Measurements from ENCODE around the gene GAR1.

The GAR1 gene

DNA sequence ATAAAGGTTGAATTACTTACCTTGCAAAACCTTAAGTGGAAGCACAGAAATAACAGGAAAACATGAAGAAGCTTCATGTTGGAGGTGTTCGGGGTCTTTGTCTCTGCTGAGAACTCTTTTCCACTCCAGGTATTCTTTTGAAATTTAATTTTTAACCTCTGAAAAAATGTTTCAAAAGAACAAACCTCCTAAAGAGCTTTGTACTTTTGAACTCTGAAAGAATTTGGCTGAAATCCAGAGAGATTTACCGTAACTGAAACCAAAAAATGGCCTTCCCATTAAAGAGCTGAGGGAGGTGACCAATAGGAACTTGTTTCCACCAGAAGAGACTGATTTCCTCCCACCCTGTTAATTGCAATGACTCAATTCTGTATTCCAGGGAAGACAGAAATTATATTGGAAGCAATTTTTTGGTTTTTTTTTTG is 13.7 kb upstream of the GAR1 start, which contains the start of gene CFI:
TSS of gene CFI (minus strand) at position 105 of the 425 bp plus-strand sequence. CDS start at position 77, 28 bp downstream.
- TF ChIP-seq, protein P1, sequence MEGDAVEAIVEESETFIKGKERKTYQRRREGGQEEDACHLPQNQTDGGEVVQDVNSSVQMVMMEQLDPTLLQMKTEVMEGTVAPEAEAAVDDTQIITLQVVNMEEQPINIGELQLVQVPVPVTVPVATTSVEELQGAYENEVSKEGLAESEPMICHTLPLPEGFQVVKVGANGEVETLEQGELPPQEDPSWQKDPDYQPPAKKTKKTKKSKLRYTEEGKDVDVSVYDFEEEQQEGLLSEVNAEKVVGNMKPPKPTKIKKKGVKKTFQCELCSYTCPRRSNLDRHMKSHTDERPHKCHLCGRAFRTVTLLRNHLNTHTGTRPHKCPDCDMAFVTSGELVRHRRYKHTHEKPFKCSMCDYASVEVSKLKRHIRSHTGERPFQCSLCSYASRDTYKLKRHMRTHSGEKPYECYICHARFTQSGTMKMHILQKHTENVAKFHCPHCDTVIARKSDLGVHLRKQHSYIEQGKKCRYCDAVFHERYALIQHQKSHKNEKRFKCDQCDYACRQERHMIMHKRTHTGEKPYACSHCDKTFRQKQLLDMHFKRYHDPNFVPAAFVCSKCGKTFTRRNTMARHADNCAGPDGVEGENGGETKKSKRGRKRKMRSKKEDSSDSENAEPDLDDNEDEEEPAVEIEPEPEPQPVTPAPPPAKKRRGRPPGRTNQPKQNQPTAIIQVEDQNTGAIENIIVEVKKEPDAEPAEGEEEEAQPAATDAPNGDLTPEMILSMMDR (IDR thresholded peaks at IDR 0.05; ENCODE audit: control insufficient read depth, insufficient read depth, low read depth, low read length, missing control alignments), result no peak
- no peak within 1 kb of the TSS for H3K4me3 ChIP-seq (ENCODE audit: control insufficient read depth, low read depth, low read length)
- DNase-seq (ENCODE audit: low read depth), result peak; percentile 49

GRCh38 chr4:109803924-109804571 is 11.5 kb upstream of the GAR1 start:
- peak; percentile 4 for DNase-seq (ENCODE audit: low read depth)
- TF ChIP-seq, protein P1 (IDR thresholded peaks at IDR 0.05; ENCODE audit: control insufficient read depth, insufficient read depth, low read depth, low read length, missing control alignments), result peak; percentile 47
- no peak overlapping the region for H3K4me3 ChIP-seq (ENCODE audit: control insufficient read depth, low read depth, low read length)

- no peak overlapping the region for H3K4me3 ChIP-seq (ENCODE audit: control insufficient read depth, low read depth, low read length)
- no peak for DNase-seq (ENCODE audit: low read depth)
- TF ChIP-seq, protein P1 (IDR thresholded peaks at IDR 0.05; ENCODE audit: control insufficient read depth, insufficient read depth, low read depth, low read length, missing control alignments), result no peak
Measured at GRCh38 chr4:109809655-109810054, 5.9 kb upstream of the GAR1 start.

DNA sequence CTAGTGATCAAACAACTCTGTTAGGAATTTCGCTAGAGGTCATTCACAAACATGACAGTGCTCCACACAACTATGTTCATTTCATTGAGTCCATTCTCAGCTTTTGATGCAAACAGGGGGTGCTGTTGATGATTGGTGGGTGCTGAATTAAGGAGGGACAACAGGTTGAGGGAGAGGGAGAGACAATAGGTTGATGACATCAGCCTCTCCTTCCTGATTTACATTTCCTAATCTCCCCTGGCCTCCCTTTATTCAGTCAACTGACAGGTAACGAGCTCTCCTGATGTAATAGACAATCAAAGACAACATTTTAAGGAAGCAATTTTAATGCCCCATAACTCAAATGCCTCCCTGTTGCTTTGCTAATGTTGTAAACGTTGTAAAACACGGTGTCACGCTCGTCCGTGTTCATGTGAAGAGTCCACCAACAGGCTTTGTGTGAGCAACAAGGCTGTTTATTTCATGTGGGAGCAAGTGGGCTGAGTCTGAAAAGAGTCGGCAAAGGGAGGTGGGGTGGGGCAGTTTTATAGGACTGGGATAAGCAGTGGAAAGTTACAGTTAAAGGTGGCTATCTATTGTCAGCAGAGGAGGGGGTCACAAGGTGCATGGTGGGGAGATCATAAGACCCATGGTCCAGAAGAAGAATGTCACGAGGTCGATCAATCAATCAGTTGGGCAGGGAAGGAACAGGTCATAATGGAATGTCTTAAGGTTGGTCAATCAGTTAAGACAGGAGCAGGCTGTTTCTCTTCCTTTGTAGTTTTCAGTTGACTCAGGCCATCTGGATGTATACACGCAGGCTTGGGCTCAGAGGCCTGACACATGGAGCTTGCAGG is 4.8 kb upstream of the GAR1 start:
- TF ChIP-seq, protein P1 (IDR thresholded peaks at IDR 0.05; ENCODE audit: control insufficient read depth, insufficient read depth, low read depth, low read length, missing control alignments), result no peak
- no peak overlapping the region for H3K4me3 ChIP-seq (ENCODE audit: control insufficient read depth, low read depth, low read length)
- DNase-seq (ENCODE audit: low read depth), result no peak

- TF ChIP-seq, protein P1 (IDR thresholded peaks at IDR 0.05; ENCODE audit: control insufficient read depth, insufficient read depth, low read depth, low read length, missing control alignments), result no peak
- no peak for DNase-seq (ENCODE audit: low read depth)
- no peak overlapping the region for H3K4me3 ChIP-seq (ENCODE audit: control insufficient read depth, low read depth, low read length)
Measured at GRCh38 chr4:109811707-109812106, 3.9 kb upstream of the GAR1 start.

- no peak for DNase-seq (ENCODE audit: low read depth)
- TF ChIP-seq, protein P1 (IDR thresholded peaks at IDR 0.05; ENCODE audit: control insufficient read depth, insufficient read depth, low read depth, low read length, missing control alignments), result no peak
- H3K4me3 ChIP-seq (ENCODE audit: control insufficient read depth, low read depth, low read length), result peak overlapping the region; percentile 90
Measured at GRCh38 chr4:109816082-109816442, 500 bp downstream of the GAR1 start.
